Neutrophil (primary cell): ENCODE measurements around the gene INSM1.

ENCODE experiments used
- H3K27ac ChIP-seq: fragments of 200-600 bp; sonication (generic); 2 replicates; pipeline ENCODE4 v1.5.1; 2016; ENCODE audit warnings: mild to moderate bottlenecking, moderate library complexity
- H3K27me3 ChIP-seq: fragments of 200-600 bp; sonication (generic); 2 replicates; pipeline ENCODE4 v1.6.0; 2016; ENCODE audit warnings: mild to moderate bottlenecking
- H3K36me3 ChIP-seq: fragments of 200-600 bp; sonication (generic); 2 replicates; pipeline ENCODE4 v1.5.1; 2017
- H3K4me1 ChIP-seq, 2 experiments: fragments of 200-600 bp in 1 of 2; sonication (generic) in 1 of 2; 1 replicate in 1 of 2; 2 replicates in 1 of 2; pipeline versions ENCODE4 v1.5.1 to v1.6.1; 2013 to 2016; ENCODE audit warnings: low read depth in 1 of 2, low read length in 1 of 2, mild to moderate bottlenecking in 1 of 2, moderate library complexity in 1 of 2; ENCODE audit not compliant: control insufficient read depth in 1 of 2, insufficient read depth in 1 of 2
- H3K4me3 ChIP-seq, 2 experiments: fragments of 200-600 bp in 1 of 2; sonication (generic) in 1 of 2; 1 replicate in 1 of 2; 2 replicates in 1 of 2; pipeline ENCODE4 v1.5.1; 2013 to 2016; ENCODE audit warnings: low read depth in 1 of 2, low read length in 1 of 2, mild to moderate bottlenecking in 1 of 2, moderate library complexity in 1 of 2
- H3K9me3 ChIP-seq: fragments of 200-600 bp; sonication (generic); 2 replicates; pipeline ENCODE4 v1.5.1; 2016
- TF ChIP-seq, protein P1 (sequence below): fragments of 200-600 bp; sonication (generic); IDR thresholded peaks from 2 replicates; pipeline ENCODE4 v1.5.1; 2016; ENCODE audit warnings: antibody characterized with exemption

Gene INSM1

GRCh38 chr20:20365480-20366161 lies 2.3 kb upstream of the INSM1 start:
- H3K36me3 ChIP-seq, result no peaks in the 10 kb centered on the region
- peaks cover 4 to 18% of the 10 kb centered on the region in 2 experiments for H3K4me1 ChIP-seq
- H3K27me3 ChIP-seq, result peaks cover 100% of the 10 kb centered on the region
- H3K9me3 ChIP-seq, result no peaks in the 10 kb centered on the region
- H3K27ac ChIP-seq, result no peak overlapping the region
- TF ChIP-seq, protein P1, sequence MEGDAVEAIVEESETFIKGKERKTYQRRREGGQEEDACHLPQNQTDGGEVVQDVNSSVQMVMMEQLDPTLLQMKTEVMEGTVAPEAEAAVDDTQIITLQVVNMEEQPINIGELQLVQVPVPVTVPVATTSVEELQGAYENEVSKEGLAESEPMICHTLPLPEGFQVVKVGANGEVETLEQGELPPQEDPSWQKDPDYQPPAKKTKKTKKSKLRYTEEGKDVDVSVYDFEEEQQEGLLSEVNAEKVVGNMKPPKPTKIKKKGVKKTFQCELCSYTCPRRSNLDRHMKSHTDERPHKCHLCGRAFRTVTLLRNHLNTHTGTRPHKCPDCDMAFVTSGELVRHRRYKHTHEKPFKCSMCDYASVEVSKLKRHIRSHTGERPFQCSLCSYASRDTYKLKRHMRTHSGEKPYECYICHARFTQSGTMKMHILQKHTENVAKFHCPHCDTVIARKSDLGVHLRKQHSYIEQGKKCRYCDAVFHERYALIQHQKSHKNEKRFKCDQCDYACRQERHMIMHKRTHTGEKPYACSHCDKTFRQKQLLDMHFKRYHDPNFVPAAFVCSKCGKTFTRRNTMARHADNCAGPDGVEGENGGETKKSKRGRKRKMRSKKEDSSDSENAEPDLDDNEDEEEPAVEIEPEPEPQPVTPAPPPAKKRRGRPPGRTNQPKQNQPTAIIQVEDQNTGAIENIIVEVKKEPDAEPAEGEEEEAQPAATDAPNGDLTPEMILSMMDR, result no peak
- no peak overlapping the region for H3K4me3 ChIP-seq

GRCh38 chr20:20366551-20366875 lies 1.4 kb upstream of the INSM1 start:
- Histone ChIP-seq H3K27ac (no peak overlapping the region), H3K36me3 (no peaks in the 10 kb centered on the region), H3K4me1 (peaks cover 4 to 18% of the 10 kb centered on the region in 2 experiments), H3K4me3 (no peak overlapping the region), H3K9me3 (no peaks in the 10 kb centered on the region), H3K27me3 (peaks cover 100% of the 10 kb centered on the region)
- TF ChIP-seq, protein P1, result no peak

- H3K4me1 ChIP-seq, result peaks cover 4 to 18% of the 10 kb centered on the region in 2 experiments
- H3K27ac ChIP-seq, result no peak overlapping the region
- H3K36me3 ChIP-seq, result no peaks in the 10 kb centered on the region
- no peaks in the 10 kb centered on the region for H3K9me3 ChIP-seq
- H3K27me3 ChIP-seq, result peaks cover 100% of the 10 kb centered on the region
- TF ChIP-seq, protein P1, result no peak
- H3K4me3 ChIP-seq, result peak overlapping the region in 1 of 2 experiments; percentile 45
These were observed 879 bp upstream of the INSM1 start for GRCh38 chr20:20366876-20367574.

GRCh38 chr20:20368418-20369249 lies 730 bp downstream of the INSM1 start:
- TF ChIP-seq, protein P1, result no peak
- H3K27ac ChIP-seq, result no peak overlapping the region
- H3K27me3 ChIP-seq, result peaks cover 100% of the 10 kb centered on the region
- H3K4me3 ChIP-seq, result no peak overlapping the region
- H3K4me1 ChIP-seq, result peaks cover 4 to 18% of the 10 kb centered on the region in 2 experiments
- no peaks in the 10 kb centered on the region for H3K36me3 ChIP-seq
- H3K9me3 ChIP-seq, result no peaks in the 10 kb centered on the region

GRCh38 chr20:20369250-20370093 lies 1.6 kb downstream of the INSM1 start:
- H3K27me3 ChIP-seq, result peaks cover 100% of the 10 kb centered on the region
- H3K9me3 ChIP-seq, result no peaks in the 10 kb centered on the region
- H3K4me1 ChIP-seq, result peaks cover 4 to 12% of the 10 kb centered on the region in 2 experiments
- H3K27ac ChIP-seq, result no peak overlapping the region
- H3K36me3 ChIP-seq, result no peaks in the 10 kb centered on the region
- TF ChIP-seq, protein P1, result no peak
- H3K4me3 ChIP-seq, result no peak overlapping the region
